ENCODE measurements around the gene PRKCI.
"Not testable (repeated sequence)": the region's sequence is repeated elsewhere in the genome, so short reads cannot be mapped to it uniquely, and the experiment has no call there.

DNA sequence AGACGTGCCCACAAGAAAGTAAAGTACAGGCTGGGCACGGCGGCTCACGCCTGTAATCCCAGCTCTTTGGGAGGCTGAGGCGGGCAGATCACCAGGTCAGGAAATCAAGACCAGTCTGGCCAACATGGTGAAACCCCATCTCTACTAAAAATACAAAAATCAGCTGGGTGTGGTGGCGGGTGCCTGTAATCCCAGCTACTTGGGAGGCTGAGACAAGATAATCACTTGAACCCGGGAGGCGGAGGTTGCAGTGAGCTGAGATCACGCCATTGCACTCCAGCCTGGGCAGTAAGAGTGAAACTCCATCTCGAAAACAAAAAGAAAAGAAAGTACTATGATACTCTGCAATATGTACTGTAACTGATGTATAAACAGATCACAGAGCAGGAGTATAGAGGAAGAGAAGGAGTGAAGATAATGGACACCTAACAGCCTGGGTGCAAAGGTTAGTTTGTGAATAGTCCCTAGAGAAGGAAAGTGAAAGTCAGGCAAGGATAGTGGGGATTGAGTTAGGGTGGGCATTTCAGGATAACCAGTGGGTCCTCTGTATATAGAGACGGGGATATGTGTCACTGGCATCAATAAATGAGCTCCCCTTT is 16.0 kb upstream of the PRKCI start:
- not testable (repeated sequence) for TF ChIP-seq POLR2A, POLR2AphosphoS5 (IDR thresholded peaks at IDR 0.05)
- TF ChIP-seq, protein P1, sequence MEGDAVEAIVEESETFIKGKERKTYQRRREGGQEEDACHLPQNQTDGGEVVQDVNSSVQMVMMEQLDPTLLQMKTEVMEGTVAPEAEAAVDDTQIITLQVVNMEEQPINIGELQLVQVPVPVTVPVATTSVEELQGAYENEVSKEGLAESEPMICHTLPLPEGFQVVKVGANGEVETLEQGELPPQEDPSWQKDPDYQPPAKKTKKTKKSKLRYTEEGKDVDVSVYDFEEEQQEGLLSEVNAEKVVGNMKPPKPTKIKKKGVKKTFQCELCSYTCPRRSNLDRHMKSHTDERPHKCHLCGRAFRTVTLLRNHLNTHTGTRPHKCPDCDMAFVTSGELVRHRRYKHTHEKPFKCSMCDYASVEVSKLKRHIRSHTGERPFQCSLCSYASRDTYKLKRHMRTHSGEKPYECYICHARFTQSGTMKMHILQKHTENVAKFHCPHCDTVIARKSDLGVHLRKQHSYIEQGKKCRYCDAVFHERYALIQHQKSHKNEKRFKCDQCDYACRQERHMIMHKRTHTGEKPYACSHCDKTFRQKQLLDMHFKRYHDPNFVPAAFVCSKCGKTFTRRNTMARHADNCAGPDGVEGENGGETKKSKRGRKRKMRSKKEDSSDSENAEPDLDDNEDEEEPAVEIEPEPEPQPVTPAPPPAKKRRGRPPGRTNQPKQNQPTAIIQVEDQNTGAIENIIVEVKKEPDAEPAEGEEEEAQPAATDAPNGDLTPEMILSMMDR (IDR thresholded peaks at IDR 0.05 in 8 of 11, conservative IDR thresholded peaks at IDR 0.05 in 3 of 11), result not testable (repeated sequence)

All from spleen (tissue), 7 donors.